Body of pancreas (tissue), 4 donors: ENCODE data around the gene DNAJC13. TPM values are rescaled to one million over a fixed set of nuclear protein-coding genes. Genes with fewer than 3 reads are reported as not detected.
A peak's percentile ranks its signal among the peaks of the same experiment; 100 is the strongest.

ENCODE experiments used
- ATAC-seq: fragments of 150-250 bp; one replicate; pipeline ENCODE4 v1.9.1; 2016
- DNase-seq, 4 donors: peaks; one replicate each; pipeline ENCODE4 v3.0.0-alpha.2; 2019
- H3K27ac ChIP-seq, 4 donors: fragments of 200-600 bp; sonication (generic); 1 replicate in 3 of 4; 2 replicates in 1 of 4; pipeline versions ENCODE4 v1.5.1 to v1.6.1; 2016 to 2019; ENCODE audit warnings: mild to moderate bottlenecking in 1 of 4, mixed read lengths in 1 of 4, moderate library complexity in 1 of 4
- H3K27me3 ChIP-seq, 2 donors: fragments of 200-600 bp; sonication (generic); one replicate each; pipeline ENCODE4 v1.6.0; 2016; ENCODE audit warnings: mild to moderate bottlenecking in 1 of 2
- H3K36me3 ChIP-seq, 2 donors: fragments of 200-600 bp; sonication (generic); replicated peaks in 1 of 2; 2 replicates each; pipeline ENCODE4 v1.5.1; 2016; ENCODE audit warnings: low read depth in 2 of 2; ENCODE audit not compliant: insufficient read depth in 1 of 2
- H3K4me1 ChIP-seq: fragments of 200-600 bp; sonication (generic); one replicate; pipeline ENCODE4 v1.6.0; 2016
- H3K4me3 ChIP-seq, 2 donors: fragments of 200-600 bp; sonication (generic); 1 replicate in 1 of 2; 2 replicates in 1 of 2; pipeline ENCODE4 v1.5.1; 2016 to 2019
- H3K9me3 ChIP-seq, 3 donors: fragments of 200-600 bp; sonication (generic); 1 replicate in 2 of 3; 2 replicates in 1 of 3; pipeline ENCODE4 v1.5.1; 2016
- POLR2A ChIP-seq, 3 donors: fragments of 450-650 bp; IDR thresholded peaks; one replicate each; pipeline ENCODE4 v1.6.1; 2016; ENCODE audit warnings: antibody characterized with exemption in 3 of 3, mild to moderate bottlenecking in 2 of 3
- WGBS, 2 donors: methylation state at CpG; one replicate each; pipeline ENCODE4 v1.1.5; 2017; 5-methylcytosine and 5-hydroxymethylcytosine counted together
- intact Hi-C: fragments of 100-400 bp; cut with DNase I; formaldehyde crosslinking; loops from one replicate; pipeline ENCODE4 v1.15.1; 2023
- total RNA-seq, 2 donors: library from RNA; depleted of rRNA; stranded (reverse); fragments of >200 nt; gene quantifications; one replicate each; pipeline ENCODE4 v1.1.0, GENCODE V29; 2016
- TF ChIP-seq, protein P1 (sequence below), 7 experiments: fragments of 450-650 bp in 4 of 7; fragments of 200-600 bp in 3 of 7; sonication (generic) in 3 of 7; IDR thresholded peaks; one replicate each; pipeline ENCODE4 v1.5.1; 2016 to 2019; ENCODE audit warnings: antibody characterized with exemption in 7 of 7

The DNAJC13 gene
- total RNA-seq, 2 donors from 2014 or later, result 21.5 to 36.9 TPM

DNA sequence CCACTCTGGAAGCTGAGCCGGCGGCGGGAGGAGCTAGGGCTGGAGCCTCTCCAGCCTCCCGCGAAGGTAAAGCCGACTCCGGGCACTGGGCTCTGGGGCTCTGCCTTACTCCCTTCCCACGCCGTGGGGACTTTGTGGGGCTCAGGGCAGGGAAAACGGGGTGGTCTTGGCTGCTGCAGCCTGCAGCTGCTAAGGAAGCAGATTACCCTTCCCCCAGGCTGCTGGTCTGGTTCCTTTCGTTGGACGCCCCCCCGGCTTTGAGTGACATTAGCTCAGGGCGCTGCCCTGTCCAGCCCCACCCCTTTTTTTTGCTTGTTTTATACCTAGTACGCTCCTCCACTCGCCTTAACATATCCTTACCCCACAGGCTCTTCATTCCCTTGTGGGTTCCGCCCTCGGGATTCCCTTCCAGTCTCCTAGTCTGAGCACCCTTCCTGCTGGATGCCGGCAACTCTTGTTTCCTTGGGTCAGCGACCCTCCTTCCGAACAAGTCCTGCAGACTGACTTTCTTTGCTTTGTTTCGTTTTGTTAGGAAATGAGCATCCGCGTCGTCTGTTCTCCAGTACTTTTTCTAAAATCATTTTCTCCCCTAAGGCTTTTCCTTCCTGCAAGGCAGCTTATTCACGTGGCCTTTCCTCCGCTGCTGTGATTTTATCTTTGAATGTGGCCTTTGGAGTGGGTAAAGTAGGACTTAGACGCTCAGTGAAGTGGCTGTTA is 551 bp downstream of the DNAJC13 start:
- Histone ChIP-seq H3K36me3 (no peaks in the 10 kb centered on the region), H3K27ac (peak overlapping the region; percentile 82 to 94 (median 89)), H3K27me3 (no peaks in the 10 kb centered on the region), H3K9me3 (no peaks in the 10 kb centered on the region), H3K4me1 (peaks cover 16% of the 10 kb centered on the region), H3K4me3 (peak overlapping the region; percentile 93 to 99)
- 0 to 1% methylated on average over 21 to 28 of the region's 28 CpGs for whole genome bisulfite sequencing, 2 donors
- DNase-seq (peak; percentile 55 to 77 (median 67)), ATAC-seq (peak; percentile 42)
- TF ChIP-seq, protein P1, sequence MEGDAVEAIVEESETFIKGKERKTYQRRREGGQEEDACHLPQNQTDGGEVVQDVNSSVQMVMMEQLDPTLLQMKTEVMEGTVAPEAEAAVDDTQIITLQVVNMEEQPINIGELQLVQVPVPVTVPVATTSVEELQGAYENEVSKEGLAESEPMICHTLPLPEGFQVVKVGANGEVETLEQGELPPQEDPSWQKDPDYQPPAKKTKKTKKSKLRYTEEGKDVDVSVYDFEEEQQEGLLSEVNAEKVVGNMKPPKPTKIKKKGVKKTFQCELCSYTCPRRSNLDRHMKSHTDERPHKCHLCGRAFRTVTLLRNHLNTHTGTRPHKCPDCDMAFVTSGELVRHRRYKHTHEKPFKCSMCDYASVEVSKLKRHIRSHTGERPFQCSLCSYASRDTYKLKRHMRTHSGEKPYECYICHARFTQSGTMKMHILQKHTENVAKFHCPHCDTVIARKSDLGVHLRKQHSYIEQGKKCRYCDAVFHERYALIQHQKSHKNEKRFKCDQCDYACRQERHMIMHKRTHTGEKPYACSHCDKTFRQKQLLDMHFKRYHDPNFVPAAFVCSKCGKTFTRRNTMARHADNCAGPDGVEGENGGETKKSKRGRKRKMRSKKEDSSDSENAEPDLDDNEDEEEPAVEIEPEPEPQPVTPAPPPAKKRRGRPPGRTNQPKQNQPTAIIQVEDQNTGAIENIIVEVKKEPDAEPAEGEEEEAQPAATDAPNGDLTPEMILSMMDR (IDR thresholded peaks at IDR 0.05), result no peak
- TF ChIP-seq POLR2A (IDR thresholded peaks at IDR 0.05), result peak in 2 of 3 donors; percentile 43 to 45
- intact Hi-C loops, result no loop called here

DNA sequence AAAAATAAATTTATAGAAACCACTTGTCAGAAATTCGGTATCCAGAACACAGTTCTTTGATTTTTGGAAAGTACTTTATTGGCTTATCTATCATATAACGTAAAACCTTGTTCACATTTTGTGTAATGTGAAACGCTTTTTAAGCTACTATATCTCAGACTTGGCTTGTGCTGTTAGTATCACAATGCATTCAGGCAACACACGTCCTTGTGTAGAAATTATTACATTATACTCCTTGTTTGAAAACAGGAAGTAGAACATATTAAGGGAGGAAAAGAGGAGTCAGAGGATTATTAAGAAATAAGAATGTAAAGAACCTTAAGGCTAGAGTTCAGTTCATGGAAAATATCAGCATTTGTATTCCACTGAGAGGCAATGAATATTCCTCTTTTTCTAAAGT is 1.6 kb downstream of the DNAJC13 start:
- DNase-seq, result no peak
- ATAC-seq, result no peak
- no peaks in the 10 kb centered on the region for H3K27me3 ChIP-seq
- intact Hi-C loops, result no loop called here
- peaks cover 16% of the 10 kb centered on the region for H3K4me1 ChIP-seq
- 9 to 16% methylated on average over 4 of the region's 4 CpGs for WGBS, 2 donors
- no peak overlapping the region for H3K4me3 ChIP-seq
- no peaks in the 10 kb centered on the region for H3K9me3 ChIP-seq
- no peaks in the 10 kb centered on the region for H3K36me3 ChIP-seq
- H3K27ac ChIP-seq, result no peak overlapping the region
- no peak for TF ChIP-seq POLR2A (IDR thresholded peaks at IDR 0.05)
- TF ChIP-seq, protein P1 (IDR thresholded peaks at IDR 0.05), result no peak

DNA sequence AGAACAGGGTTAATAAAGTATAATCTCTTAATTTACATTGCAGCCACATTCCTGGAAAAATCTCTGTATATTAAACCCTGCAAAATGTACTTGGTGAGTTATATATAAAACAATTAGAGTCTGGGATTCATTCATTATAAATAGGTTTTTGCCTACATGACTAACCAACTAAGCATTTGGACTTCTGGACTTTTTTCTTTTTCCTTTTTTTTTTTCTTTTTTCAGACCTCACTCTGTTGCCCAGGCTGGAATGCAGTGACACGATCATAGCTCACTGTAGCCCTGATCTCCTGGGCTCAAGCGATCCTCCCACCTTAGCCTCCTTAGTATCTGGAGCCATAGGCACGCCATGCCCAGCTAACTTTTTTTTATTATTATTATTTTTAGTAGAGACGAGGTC is 4.5 kb downstream of the DNAJC13 start:
- Histone ChIP-seq H3K27me3 (no peaks in the 10 kb centered on the region), H3K36me3 (no peaks in the 10 kb centered on the region), H3K27ac (no peak overlapping the region), H3K4me1 (peaks cover 9% of the 10 kb centered on the region), H3K4me3 (no peak overlapping the region), H3K9me3 (no peaks in the 10 kb centered on the region)
- intact Hi-C loops, result no loop called here
- 92% methylated on average over 4 of the region's 4 CpGs for WGBS, 2 donors
- TF ChIP-seq POLR2A (IDR thresholded peaks at IDR 0.05), result no peak
- TF ChIP-seq, protein P1 (IDR thresholded peaks at IDR 0.05), result no peak
- DNase-seq (no peak), ATAC-seq (no peak)

DNA sequence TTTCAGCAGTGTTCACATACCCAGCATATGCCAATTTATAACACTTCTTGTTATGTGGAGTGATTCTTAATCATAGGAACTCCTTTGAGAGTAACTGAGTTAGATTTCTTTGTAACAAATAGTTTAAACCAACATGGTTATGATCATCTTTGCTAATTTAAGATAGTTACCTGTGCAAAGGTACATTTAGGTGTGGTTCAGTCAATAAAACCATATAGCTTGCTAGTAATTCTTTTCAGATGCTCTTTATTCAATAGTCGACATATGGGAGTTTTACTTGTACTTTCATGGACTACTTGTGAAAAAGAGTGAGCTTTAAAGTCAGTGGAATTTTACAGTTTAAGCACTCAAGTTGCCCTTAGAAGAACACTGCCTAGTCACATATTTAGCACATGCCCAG is 5.2 kb downstream of the DNAJC13 start:
- no peaks in the 10 kb centered on the region for H3K9me3 ChIP-seq
- DNase-seq (no peak), ATAC-seq (no peak)
- no peak overlapping the region for H3K4me3 ChIP-seq
- H3K27ac ChIP-seq, result no peak overlapping the region
- 82 to 83% methylated on average over 1 of the region's 1 CpG for WGBS, 2 donors
- H3K27me3 ChIP-seq, result no peaks in the 10 kb centered on the region
- H3K4me1 ChIP-seq, result peaks cover 9% of the 10 kb centered on the region
- no peaks in the 10 kb centered on the region for H3K36me3 ChIP-seq
- no peak for TF ChIP-seq POLR2A (IDR thresholded peaks at IDR 0.05)
- TF ChIP-seq, protein P1 (IDR thresholded peaks at IDR 0.05), result no peak
- intact Hi-C loops, result no loop called here

DNA sequence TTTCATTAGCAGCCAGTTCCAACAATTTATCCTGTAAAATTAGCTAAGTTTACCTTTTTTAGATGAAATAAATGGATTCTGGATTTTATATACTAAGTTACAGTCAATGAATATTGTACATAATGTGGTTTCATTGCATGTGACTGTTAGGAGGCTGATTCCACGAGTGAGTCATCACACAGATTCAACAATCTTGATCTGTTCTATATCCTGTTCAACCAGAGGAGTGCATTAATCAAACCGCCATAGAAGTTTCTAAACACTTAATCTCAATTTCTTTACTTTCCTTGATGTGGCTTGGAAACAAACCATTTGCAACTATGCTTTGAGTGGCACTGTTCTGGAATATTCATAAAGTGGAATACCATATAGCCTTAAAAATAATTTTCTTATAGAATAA is 15.3 kb downstream of the DNAJC13 start:
- 47 to 49% methylated on average over 2 of the region's 2 CpGs for WGBS, 2 donors
- no peak for TF ChIP-seq POLR2A (IDR thresholded peaks at IDR 0.05)
- TF ChIP-seq, protein P1 (IDR thresholded peaks at IDR 0.05), result no peak
- H3K4me3 ChIP-seq, result no peak overlapping the region
- H3K4me1 ChIP-seq, result no peaks in the 10 kb centered on the region
- DNase-seq (no peak), ATAC-seq (peak; percentile 55)
- intact Hi-C loops, result no loop called here
- no peak overlapping the region for H3K27ac ChIP-seq
- H3K27me3 ChIP-seq, result no peaks in the 10 kb centered on the region
- no peaks in the 10 kb centered on the region for H3K9me3 ChIP-seq
- H3K36me3 ChIP-seq, result no peaks in the 10 kb centered on the region
